SK-N-SH (cell line): ENCODE results near the gene ZNF682. TPM values are rescaled to one million over a fixed set of nuclear protein-coding genes. Genes with fewer than 3 reads are reported as not detected.

Experiments used
- CTCF ChIA-PET: fragments of 300-600, 350-600 bp; formaldehyde crosslinking; extraction: SDS; loops from one replicate; lab custom pipeline; 2021; lab: Yijun Ruan, JAX
- POLR2A ChIA-PET: fragments of 350-600 bp; sonication (Branson Sonifier 250); formaldehyde crosslinking; extraction: SDS; loops from one replicate; lab custom pipeline; 2020; ENCODE audit warnings: antibody characterized with exemption, inconsistent platforms; lab: Yijun Ruan, JAX
- DNase-seq: peaks from one replicate; pipeline ENCODE4 v3.0.0; 2012
- H2AFZ ChIP-seq: fragments of 200-600 bp; sonication (generic); 2 replicates; pipeline ENCODE4 v1.8.1; 2016; ENCODE audit warnings: antibody characterized with exemption, mild to moderate bottlenecking, low read depth
- H3F3A ChIP-seq: fragments of 200-600 bp; sonication (generic); replicated peaks from 2 replicates; pipeline ENCODE3; 2016; ENCODE audit warnings: antibody characterized with exemption, mild to moderate bottlenecking; ENCODE audit not compliant: insufficient read depth
- H3K27ac ChIP-seq, 2 experiments: fragments of 200-500 bp in 1 of 2; fragments of 200-600 bp in 1 of 2; sonication (Bioruptor generic) in 1 of 2; sonication (generic), shearing (Covaris generic) in 1 of 2; 2 replicates each; pipeline versions ENCODE4 v1.5.1 to v1.6.1; 2014 to 2016; ENCODE audit warnings: low read depth in 2 of 2, inconsistent platforms in 1 of 2, low read length in 1 of 2, mild to moderate bottlenecking in 1 of 2, mixed read lengths in 1 of 2
- H3K27me3 ChIP-seq: fragments of 200-600 bp; sonication (generic), shearing (Covaris generic); 2 replicates; pipeline ENCODE4 v1.6.1; 2016; ENCODE audit warnings: mixed run types; ENCODE audit not compliant: insufficient read depth
- H3K36me3 ChIP-seq, 2 experiments: fragments of 200-500 bp in 1 of 2; fragments of 200-600 bp in 1 of 2; sonication (Bioruptor generic) in 1 of 2; sonication (generic) in 1 of 2; replicated peaks in 1 of 2; 2 replicates each; pipeline versions ENCODE3 to v1.5.1; 2014 to 2016; ENCODE audit warnings: low read length in 1 of 2, mild to moderate bottlenecking in 1 of 2; ENCODE audit not compliant: insufficient read depth in 2 of 2, control insufficient read depth in 1 of 2
- H3K4me1 ChIP-seq, 2 experiments: fragments of 200-500 bp in 1 of 2; fragments of 200-600 bp in 1 of 2; sonication (Bioruptor generic) in 1 of 2; sonication (generic), shearing (Covaris generic) in 1 of 2; 2 replicates each; pipeline versions ENCODE4 v1.5.1 to v1.6.1; 2014 to 2016; ENCODE audit warnings: low read depth in 1 of 2, low read length in 1 of 2, mixed run types in 1 of 2; ENCODE audit not compliant: insufficient read depth in 2 of 2, control insufficient read depth in 1 of 2
- H3K4me2 ChIP-seq: fragments of 200-600 bp; sonication (generic), shearing (Covaris generic); 2 replicates; pipeline ENCODE4 v1.6.1; 2017; ENCODE audit warnings: mixed run types
- H3K4me3 ChIP-seq, 2 experiments: fragments of 200-500 bp in 1 of 2; fragments of 200-600 bp in 1 of 2; sonication (Bioruptor generic) in 1 of 2; sonication (generic), shearing (Covaris generic) in 1 of 2; 2 replicates each; pipeline versions ENCODE4 v1.5.1 to v1.8.1; 2014 to 2016; ENCODE audit warnings: low read depth in 2 of 2, inconsistent platforms in 1 of 2, low read length in 1 of 2, mild to moderate bottlenecking in 1 of 2, mixed read lengths in 1 of 2, moderate library complexity in 1 of 2
- H3K79me2 ChIP-seq: fragments of 200-600 bp; sonication (generic); 2 replicates; pipeline ENCODE4 v1.8.1; 2017; ENCODE audit warnings: mild to moderate bottlenecking; ENCODE audit not compliant: insufficient read depth
- H3K9ac ChIP-seq: fragments of 200-600 bp; sonication (generic); 2 replicates; pipeline ENCODE4 v1.6.1; 2017; ENCODE audit warnings: mixed run types
- H3K9me2 ChIP-seq: fragments of 200-600 bp; sonication (generic); 2 replicates; pipeline ENCODE4 v1.6.1; 2017; ENCODE audit warnings: mixed run types
- H3K9me3 ChIP-seq: fragments of 200-600 bp; sonication (generic); 2 replicates; pipeline ENCODE4 v1.6.1; 2017; ENCODE audit warnings: mixed run types, mild to moderate bottlenecking, moderate library complexity
- H4K20me1 ChIP-seq: fragments of 200-600 bp; sonication (generic); 2 replicates; pipeline ENCODE4 v1.6.1; 2017; ENCODE audit warnings: mild to moderate bottlenecking, mixed run types; ENCODE audit not compliant: insufficient read depth
- CHD2 ChIP-seq: fragments of 150-350 bp; IDR thresholded peaks from 2 replicates; pipeline ENCODE4 v1.6.1; 2018; ENCODE audit warnings: low read length; ENCODE audit not compliant: partially characterized antibody
- ELF1 ChIP-seq: IDR thresholded peaks from 2 replicates; pipeline ENCODE4 v1.4.0; 2012
- FOSL2 ChIP-seq: IDR thresholded peaks from 2 replicates; pipeline ENCODE4 v1.4.0; 2012; ENCODE audit warnings: low read depth, mild to moderate bottlenecking, moderate library complexity, borderline replicate concordance
- FOXJ3 ChIP-seq: sonication (generic); formaldehyde crosslinking; IDR thresholded peaks from 2 replicates; pipeline ENCODE4 v1.5.1; 2020; ENCODE audit warnings: mild to moderate bottlenecking, missing genetic modification reagents
- GATA2 ChIP-seq: sonication (generic); formaldehyde crosslinking; IDR thresholded peaks from 2 replicates; pipeline ENCODE4 v1.5.0; 2020; ENCODE audit warnings: mild to moderate bottlenecking, missing genetic modification reagents
- IRF3 ChIP-seq: fragments of 150-350 bp; IDR thresholded peaks from 2 replicates; pipeline ENCODE4 v1.6.1; 2016; ENCODE audit warnings: mild to moderate bottlenecking, low read depth, low read length
- JUND ChIP-seq: IDR thresholded peaks from 2 replicates; pipeline ENCODE4 v1.4.0; 2012
- MAX ChIP-seq: IDR thresholded peaks from 2 replicates; pipeline ENCODE4 v1.4.0; 2012; ENCODE audit warnings: low read depth
- MEF2A ChIP-seq: IDR thresholded peaks from 2 replicates; pipeline ENCODE4 v1.4.0; 2012; ENCODE audit warnings: low read depth, borderline replicate concordance
- MXI1 ChIP-seq: IDR thresholded peaks from 2 replicates; pipeline ENCODE4 v1.6.1; 2012; ENCODE audit warnings: mild to moderate bottlenecking, low read depth, low read length, improper control_type of control experiment
- PBX3 ChIP-seq: IDR thresholded peaks from 2 replicates; pipeline ENCODE4; 2012
- RAD21 ChIP-seq: IDR thresholded peaks from 2 replicates; pipeline ENCODE4 v1.6.1; 2012; ENCODE audit warnings: mild to moderate bottlenecking, low read length
- RXRA ChIP-seq: IDR thresholded peaks from 2 replicates; pipeline ENCODE4 v1.4.0; 2012; ENCODE audit warnings: low read depth, mild to moderate bottlenecking, borderline replicate concordance
- SIN3A ChIP-seq: IDR thresholded peaks from 2 replicates; pipeline ENCODE4 v1.6.1; 2012; ENCODE audit warnings: low read depth, mild to moderate bottlenecking, low read length, moderate library complexity, borderline replicate concordance
- TAF1 ChIP-seq: IDR thresholded peaks from 2 replicates; pipeline ENCODE4 v1.6.1; 2012; ENCODE audit warnings: low read depth, mild to moderate bottlenecking, low read length, moderate library complexity, borderline replicate concordance
- TCF12 ChIP-seq: IDR thresholded peaks from 2 replicates; pipeline ENCODE4 v1.4.0; 2012
- WGBS: methylation state at CpG from one replicate; pipeline ENCODE4 v1.1.6; 2017; ENCODE audit warnings: low lambda C conversion rate; 5-methylcytosine and 5-hydroxymethylcytosine counted together
- polyA plus RNA-seq, 3 experiments: library from polyadenylated mRNA; depleted of rRNA; stranded (reverse); fragments of >200 nt; gene quantifications; 2 replicates each; pipeline ENCODE4 v1.2.3, GENCODE V29; 2012
- TF ChIP-seq, protein P1 (sequence below): fragments of 200-600 bp; sonication (generic); IDR thresholded peaks from 2 replicates; pipeline ENCODE4 v1.6.1; 2017; ENCODE audit warnings: antibody characterized with exemption, mild to moderate bottlenecking, moderate library complexity

ZNF682 gene
- polyA plus RNA-seq, 1 of the 3 experiments (the other 2 are of a cell fraction), result 1.7 TPM

GRCh38 chr19:20028611-20029010, 10.7 kb downstream of the ZNF682 start:
- Histone ChIP-seq H3K4me2 (no peak overlapping the region), H3K27ac (no peak overlapping the region), H3K79me2 (peaks cover 15% of the 10 kb centered on the region; the same call in 1 of the 2 replicates), H4K20me1 (no peaks in the 10 kb centered on the region), H3K4me1 (no peaks in the 10 kb centered on the region), H2AFZ (no peak overlapping the region), H3K9me2 (no peaks in the 10 kb centered on the region), H3K9ac (no peak overlapping the region), H3F3A (no peaks in the 10 kb centered on the region), H3K36me3 (peaks cover 3 to 21% of the 10 kb centered on the region in 2 experiments), H3K9me3 (no peaks in the 10 kb centered on the region), H3K27me3 (no peaks in the 10 kb centered on the region), H3K4me3 (no peak overlapping the region)
- WGBS, result 96% methylated on average over 6 of the region's 6 CpGs
- ChIA-PET CTCF (no interaction called here), POLR2A (no interaction called here)
- no peak for DNase-seq
- TF ChIP-seq TCF12 (no peak), FOXJ3 (CRISPR knock-in tag) (no peak), RXRA (no peak), MEF2A (no peak), GATA2 (no peak), FOSL2 (no peak), CHD2 (no peak), JUND (no peak), ELF1 (no peak), MAX (no peak), MXI1 (no peak), PBX3 (no peak), IRF3 (no peak), RAD21 (no peak), SIN3A (no peak), TAF1 (no peak)
- TF ChIP-seq, protein P1, sequence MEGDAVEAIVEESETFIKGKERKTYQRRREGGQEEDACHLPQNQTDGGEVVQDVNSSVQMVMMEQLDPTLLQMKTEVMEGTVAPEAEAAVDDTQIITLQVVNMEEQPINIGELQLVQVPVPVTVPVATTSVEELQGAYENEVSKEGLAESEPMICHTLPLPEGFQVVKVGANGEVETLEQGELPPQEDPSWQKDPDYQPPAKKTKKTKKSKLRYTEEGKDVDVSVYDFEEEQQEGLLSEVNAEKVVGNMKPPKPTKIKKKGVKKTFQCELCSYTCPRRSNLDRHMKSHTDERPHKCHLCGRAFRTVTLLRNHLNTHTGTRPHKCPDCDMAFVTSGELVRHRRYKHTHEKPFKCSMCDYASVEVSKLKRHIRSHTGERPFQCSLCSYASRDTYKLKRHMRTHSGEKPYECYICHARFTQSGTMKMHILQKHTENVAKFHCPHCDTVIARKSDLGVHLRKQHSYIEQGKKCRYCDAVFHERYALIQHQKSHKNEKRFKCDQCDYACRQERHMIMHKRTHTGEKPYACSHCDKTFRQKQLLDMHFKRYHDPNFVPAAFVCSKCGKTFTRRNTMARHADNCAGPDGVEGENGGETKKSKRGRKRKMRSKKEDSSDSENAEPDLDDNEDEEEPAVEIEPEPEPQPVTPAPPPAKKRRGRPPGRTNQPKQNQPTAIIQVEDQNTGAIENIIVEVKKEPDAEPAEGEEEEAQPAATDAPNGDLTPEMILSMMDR, result no peak
